HepG2 (cell line): ENCODE measurements around the gene IFIT1B. TPM values are rescaled to one million over a fixed set of nuclear protein-coding genes. Genes with fewer than 3 reads are reported as not detected.

Experiments
- ATAC-seq: fragments of 200-7000 bp; cut with Tn5 transposase; 3 replicates; pipeline ENCODE4 v1.9.1; 2020; ENCODE audit warnings: mild to moderate bottlenecking, moderate library complexity
- BruUV-seq: library from RNA; stranded (reverse); fragments of 400-500 nt; replicated peaks from 2 replicates; lab custom pipeline; 2021; lab: Mats Ljungman, UMichigan
- CTCF ChIA-PET: fragments of 300-600 bp; formaldehyde crosslinking; extraction: SDS; loops from one replicate; lab custom pipeline; 2021; ENCODE audit warnings: low total read pairs, inconsistent platforms, low intra/inter-chr PET ratio; lab: Yijun Ruan, JAX
- POLR2A ChIA-PET: fragments of 350-600 bp; sonication (Branson Sonifier 250); formaldehyde crosslinking; loops from one replicate; lab custom pipeline; 2020; ENCODE audit warnings: antibody characterized with exemption, inconsistent platforms; lab: Yijun Ruan, JAX
- DNase-seq: peaks from one replicate; pipeline ENCODE4 v3.0.0-alpha.2; 2015; ENCODE audit warnings: low spot score
- FAIRE-seq: peaks from 3 replicates; lab custom pipeline; 2011; peaks lifted over from hg19 to GRCh38; lab: Jason Lieb, UNC
- H2AFZ ChIP-seq: one replicate; pipeline ENCODE4 v1.6.1; 2011; ENCODE audit warnings: low read length, inconsistent platforms
- H3K27ac ChIP-seq: fragments of 300-600 bp; 3 replicates; pipeline ENCODE4 v1.8.0; 2011; ENCODE audit warnings: mixed run types, mild to moderate bottlenecking, mixed read lengths, low read length, inconsistent platforms; ENCODE audit not compliant: insufficient read depth; ENCODE audit errors: extremely low read length
- H3K27me3 ChIP-seq, 2 experiments: fragments of 200-600 bp in 1 of 2; 2 replicates in 1 of 2; 3 replicates in 1 of 2; pipeline versions ENCODE4 v1.6.0 to v1.8.0; 2011; ENCODE audit warnings: low read length in 2 of 2, mild to moderate bottlenecking in 2 of 2, moderate library complexity in 2 of 2, inconsistent platforms in 1 of 2; ENCODE audit not compliant: insufficient read depth in 2 of 2, control insufficient read depth in 1 of 2
- H3K36me3 ChIP-seq, 2 experiments: fragments of 200-600 bp in 1 of 2; replicated peaks in 1 of 2; 2 replicates in 1 of 2; 3 replicates in 1 of 2; pipeline versions ENCODE4 v1.5.1 to v1.8.0; 2011; ENCODE audit warnings: low read length in 2 of 2, inconsistent platforms in 1 of 2; ENCODE audit not compliant: insufficient read depth in 2 of 2, control insufficient read depth in 1 of 2
- H3K4me1 ChIP-seq: 2 replicates; pipeline ENCODE4 v1.5.1; 2012; ENCODE audit warnings: low read length, inconsistent platforms; ENCODE audit not compliant: insufficient read depth
- H3K4me2 ChIP-seq: 2 replicates; pipeline ENCODE4 v1.6.0; 2011; ENCODE audit warnings: low read depth, low read length, inconsistent platforms
- H3K4me3 ChIP-seq, 3 experiments: fragments of 200-600 bp in 1 of 3; sonication (generic), shearing (Covaris generic) in 1 of 3; replicated peaks in 1 of 3; 2 replicates each; pipeline ENCODE4 v1.5.1; 2011 to 2016; ENCODE audit warnings: low read length in 3 of 3, inconsistent platforms in 2 of 3, low read depth in 2 of 3, mild to moderate bottlenecking in 2 of 3, control low read depth in 1 of 3, mixed read lengths in 1 of 3; ENCODE audit not compliant: insufficient read depth in 1 of 3
- H3K79me2 ChIP-seq: one replicate; pipeline ENCODE4 v1.6.1; 2011; ENCODE audit warnings: low read length, inconsistent platforms; ENCODE audit not compliant: insufficient read depth
- H3K9ac ChIP-seq: 2 replicates; pipeline ENCODE4 v1.6.0; 2011; ENCODE audit warnings: mild to moderate bottlenecking, low read depth, low read length, inconsistent platforms; ENCODE audit not compliant: insufficient read depth
- H3K9me3 ChIP-seq: 2 replicates; pipeline ENCODE4 v1.5.1; 2012; ENCODE audit warnings: mild to moderate bottlenecking, low read length
- H4K20me1 ChIP-seq: 2 replicates; pipeline ENCODE4 v1.6.0; 2011; ENCODE audit warnings: inconsistent platforms, mild to moderate bottlenecking, low read length, moderate library complexity; ENCODE audit not compliant: insufficient read depth
- CBX1 ChIP-seq: IDR thresholded peaks from one replicate; pipeline ENCODE4 v1.6.1; 2016; ENCODE audit warnings: antibody characterized with exemption, low read depth
- FOSL1 ChIP-seq: sonication (generic); formaldehyde crosslinking; IDR thresholded peaks from 2 replicates; pipeline ENCODE4 v1.9.0; 2021; ENCODE audit warnings: missing genetic modification reagents, borderline replicate concordance
- PHF20 ChIP-seq: sonication (generic); formaldehyde crosslinking; IDR thresholded peaks from 2 replicates; pipeline ENCODE4 v1.5.0; 2020; ENCODE audit warnings: mild to moderate bottlenecking, missing genetic modification reagents
- PHF21A ChIP-seq: sonication (generic); formaldehyde crosslinking; IDR thresholded peaks from 2 replicates; pipeline ENCODE4 v1.5.0; 2020; ENCODE audit warnings: mild to moderate bottlenecking, missing genetic modification reagents
- REL ChIP-seq: sonication (generic); formaldehyde crosslinking; conservative IDR thresholded peaks from 2 replicates; pipeline ENCODE4 v1.8.0; 2022; ENCODE audit warnings: mild to moderate bottlenecking, missing genetic modification reagents, moderate library complexity
- SIX1 ChIP-seq: sonication (generic); formaldehyde crosslinking; IDR thresholded peaks from 2 replicates; pipeline ENCODE4 v1.4.0; 2020; ENCODE audit warnings: missing genetic modification reagents, borderline replicate concordance
- SP4 ChIP-seq: sonication (generic); formaldehyde crosslinking; IDR thresholded peaks from 2 replicates; pipeline ENCODE4 v1.8.1; 2023; ENCODE audit warnings: mild to moderate bottlenecking, missing genetic modification reagents
- ZBTB33 ChIP-seq: sonication (generic); formaldehyde crosslinking; IDR thresholded peaks from 2 replicates; pipeline ENCODE4 v1.4.0; 2020; ENCODE audit warnings: missing genetic modification reagents
- ZNF574 ChIP-seq: sonication (generic); formaldehyde crosslinking; IDR thresholded peaks from 2 replicates; pipeline ENCODE4 v1.4.0; 2020; ENCODE audit warnings: missing genetic modification reagents
- ZNF878 ChIP-seq: sonication (generic); formaldehyde crosslinking; IDR thresholded peaks from 2 replicates; pipeline ENCODE4 v1.8.1; 2023; ENCODE audit warnings: mild to moderate bottlenecking, missing genetic modification reagents, moderate library complexity
- WGBS: methylation state at CpG from one replicate; pipeline ENCODE4 v1.1.6; 2017; ENCODE audit warnings: low lambda C conversion rate; 5-methylcytosine and 5-hydroxymethylcytosine counted together
- in situ Hi-C: cut with HindIII; loops from 2 replicates; pipeline ENCODE4 v1.10.0; 2017; ENCODE audit warnings: low pct_unique_long_range_greater_than_20kb; ENCODE audit not compliant: extremely low pct_ligation_motif_present
- intact Hi-C: fragments of 100-400 bp; cut with micrococcal nuclease; formaldehyde crosslinking; loops from one replicate; pipeline ENCODE4 v1.10.0; 2022; ENCODE audit not compliant: unreplicated experiment
- polyA plus RNA-seq, 8 experiments: library from polyadenylated mRNA; depleted of rRNA in 3 of 8; stranded (reverse) in 7 of 8; unstranded in 1 of 8; fragments of >200 nt; fragmentation: Illumina TruSeq in 4 of 8; extraction: Trizol in 4 of 8; gene quantifications; 2 replicates each; pipeline versions ENCODE4 v1.2.1 to v1.2.3, GENCODE V29; 2011 to 2016; ENCODE audit warnings: low read depth in 4 of 8, missing spikeins in 1 of 8, mixed read lengths in 1 of 8; ENCODE audit not compliant: insufficient read depth in 1 of 8
- total RNA-seq, 5 experiments: library from RNA; depleted of rRNA; stranded (reverse); fragments of >200 nt; fragmentation: Illumina TruSeq; extraction: Trizol; gene quantifications; 2 replicates each; pipeline ENCODE4 v1.2.3, GENCODE V29; 2016; ENCODE audit warnings: low read depth in 1 of 5

IFIT1B gene
- total and polyA plus RNA-seq, 2 of the 13 experiments (the other 11 are each of a cell fraction or from before 2014, with no cell fraction given): not detected

GRCh38 chr10:89351412-89351779 is 26.5 kb upstream of the IFIT1B start:
- Histone ChIP-seq H4K20me1 (no peaks in the 10 kb centered on the region), H3K4me3 (peak overlapping the region; percentile 30 to 56 (median 36)), H3K27ac (peak overlapping the region; percentile 68), H3K79me2 (no peaks in the 10 kb centered on the region), H3K9me3 (no peaks in the 10 kb centered on the region), H3K36me3 (no peaks in the 10 kb centered on the region), H3K4me1 (peaks cover 69% of the 10 kb centered on the region), H3K9ac (peak overlapping the region; percentile 52), H3K4me2 (peak overlapping the region; percentile 69), H3K27me3 (no peaks in the 10 kb centered on the region), H2AFZ (peak overlapping the region; percentile 66)
- 0% methylated on average over 1 of the region's 1 CpG for WGBS
- intact Hi-C loops (no loop called here), in situ Hi-C loops (no loop called here)
- ATAC-seq (peak; percentile 55), DNase-seq (no peak), FAIRE-seq (no peak)
- no TSS peak for BruUV-seq
- ChIA-PET POLR2A (interaction anchor here (0.7 to 3.5 kb wide), 9 partner anchors 14 to 292 kb away, joined by 3 to 17 read pairs (median 5); partner anchors contain the start of genes IFIT1, IFIT2 and IFIT3), CTCF (no interaction called here)
- TF ChIP-seq FOSL1 (no peak), PHF21A (0 out of 2 replicates have a peak, but pooled peaks have one; percentile 1), ZNF574 (0 out of 2 replicates have a peak, but pooled peaks have one; percentile 1), CBX1 (no peak), REL (no peak), ZBTB33 (CRISPR knock-in tag) (no peak), SP4 (CRISPR knock-in tag) (no peak), PHF20 (no peak), SIX1 (no peak), ZNF878 (CRISPR knock-in tag) (0 out of 2 replicates have a peak, but pooled peaks have one; percentile 3)
